Measurements from ENCODE around the gene DLX4. TPM values are rescaled to one million over a fixed set of nuclear protein-coding genes. Genes with fewer than 3 reads are reported as not detected.

Gene DLX4
- total RNA-seq, 1 experiment from 2014 or later = 1.6 TPM

DNA sequence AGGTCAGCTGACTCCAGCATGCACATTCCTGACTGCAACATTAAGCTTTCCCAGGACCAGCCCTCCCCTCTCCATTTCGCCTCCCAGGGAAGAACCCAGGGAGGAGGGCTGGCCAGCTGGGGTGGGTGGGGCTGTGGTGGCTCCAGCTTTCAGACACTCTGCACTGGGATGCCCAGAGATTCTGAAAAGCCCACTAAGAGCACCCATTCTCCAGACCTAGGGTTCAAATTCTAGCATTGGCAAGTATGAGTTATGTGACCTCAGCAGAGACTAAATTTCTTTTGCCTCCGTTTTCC is 18.2 kb downstream of the DLX4 start:
- no peak for DNase-seq (ENCODE audit: low spot score)

DNA sequence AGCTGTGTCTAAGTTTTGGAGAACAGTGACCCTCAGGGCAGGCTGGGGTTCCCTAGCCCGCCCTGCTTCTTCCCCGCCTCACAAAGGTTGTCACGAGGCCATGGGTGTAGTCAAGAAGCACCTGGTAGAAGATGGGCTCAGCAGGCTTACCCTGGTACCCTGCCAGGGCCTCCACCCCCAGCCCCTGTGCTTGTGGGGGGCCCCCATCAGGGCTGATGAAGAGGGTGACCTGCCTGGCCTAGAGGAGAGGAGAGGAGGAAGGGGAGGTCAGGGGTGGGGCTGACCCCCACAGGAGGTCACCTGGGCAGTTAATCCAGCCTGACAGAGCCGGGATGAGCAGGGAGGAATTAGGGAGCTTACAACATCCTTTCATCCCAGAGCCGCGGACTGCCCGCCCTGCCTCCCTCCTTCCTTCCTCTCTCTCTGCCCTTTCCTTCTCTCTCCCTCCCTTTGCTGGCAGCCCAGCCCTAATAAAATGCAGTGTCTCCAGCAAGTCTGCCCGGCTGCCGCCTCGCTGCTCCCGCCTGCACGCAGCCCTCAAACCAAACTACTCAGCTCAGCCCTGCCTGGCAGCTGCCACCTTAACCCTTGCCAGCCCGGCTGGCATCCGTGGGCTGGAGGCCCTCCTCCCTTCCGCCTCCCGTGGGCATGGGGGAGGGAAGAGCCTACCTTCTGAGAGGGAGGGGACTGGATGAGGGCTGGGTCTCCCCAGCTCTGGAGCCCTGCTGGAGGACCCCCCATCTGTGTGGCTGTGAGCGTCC is 18.9 kb downstream of the DLX4 start:
- peak; percentile 91 for DNase-seq (ENCODE audit: low spot score)

DNA sequence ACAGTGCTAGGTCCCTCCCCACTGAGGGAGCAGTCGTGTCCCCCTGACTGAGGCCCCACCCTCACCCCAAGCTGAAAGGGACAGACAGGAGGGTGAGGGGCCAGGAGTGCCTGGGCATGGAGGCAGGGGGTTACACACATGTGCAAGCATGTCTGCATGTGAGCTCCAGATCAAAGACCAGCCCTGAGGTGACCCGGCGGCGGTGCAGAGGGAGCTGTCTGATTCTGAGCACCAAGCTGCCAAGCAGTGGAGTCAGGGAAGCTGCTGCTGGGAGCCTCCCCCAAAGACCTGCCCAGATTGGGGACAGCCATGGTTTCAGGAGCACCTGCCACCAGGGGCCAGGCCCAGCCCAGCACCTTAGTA is 20.5 kb downstream of the DLX4 start:
- no peak for DNase-seq (ENCODE audit: low spot score)

DNA sequence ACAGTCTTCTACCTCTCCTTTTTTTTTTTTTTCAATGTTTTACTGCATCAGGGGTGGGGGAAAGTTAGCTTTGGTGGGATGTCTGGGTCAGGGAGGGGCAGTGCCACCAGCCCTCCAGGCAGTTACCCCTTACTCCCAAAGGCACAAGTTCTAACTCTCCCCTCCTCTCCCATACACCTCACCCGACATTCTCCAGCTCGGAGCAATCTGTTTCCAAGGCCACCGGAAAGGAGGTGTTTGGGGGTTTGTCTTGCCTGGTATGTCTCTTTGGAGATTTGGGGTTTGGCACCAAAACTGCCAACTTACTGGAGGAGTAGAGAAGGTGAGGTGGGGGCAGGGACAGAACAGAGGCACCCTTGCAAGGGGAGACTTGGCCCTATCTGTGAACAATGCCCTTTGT is 21.3 kb downstream of the DLX4 start:
- no peak for DNase-seq (ENCODE audit: low spot score)

DNA sequence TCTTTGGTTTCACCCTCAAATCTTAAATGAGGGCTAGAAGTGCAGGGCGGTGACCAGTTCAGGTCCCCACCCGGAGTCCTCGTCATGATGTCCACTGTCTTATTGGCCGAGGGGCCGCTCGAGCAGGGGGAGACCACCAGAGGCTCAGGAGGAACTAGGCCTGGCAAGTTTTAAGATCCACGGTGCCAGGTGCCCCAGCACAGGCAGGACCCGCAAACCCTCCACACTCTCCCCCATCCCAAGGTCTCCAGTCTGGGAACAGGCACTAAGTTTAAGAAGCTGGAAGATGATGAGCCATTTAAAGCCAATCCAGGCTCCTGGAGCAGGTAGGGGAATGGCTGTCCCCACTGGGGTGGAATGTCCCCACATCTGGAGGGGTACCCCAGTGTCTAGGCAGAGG is 21.9 kb downstream of the DLX4 start:
- no peak for DNase-seq (ENCODE audit: low spot score)

DNA sequence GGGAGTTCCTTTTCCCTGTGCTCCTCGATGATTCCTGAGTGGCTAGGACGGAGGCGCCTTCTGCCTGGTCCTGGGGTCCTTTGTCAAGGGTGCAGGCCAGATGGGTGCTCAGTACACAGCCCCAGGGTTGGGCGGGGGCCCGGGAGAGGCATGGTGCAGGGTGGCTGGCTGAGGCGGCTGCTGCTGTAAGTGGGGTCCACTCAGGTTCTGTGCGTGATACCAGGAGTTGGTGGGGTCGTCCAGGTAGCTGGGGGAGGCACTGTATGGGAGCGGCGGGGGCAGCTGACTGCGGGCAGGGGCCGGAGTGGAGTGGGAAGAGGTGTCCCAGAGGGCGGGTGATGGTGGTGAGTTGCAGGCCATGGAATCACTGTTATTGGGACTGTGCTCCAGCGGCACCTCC is 22.4 kb downstream of the DLX4 start:
- no peak for DNase-seq (ENCODE audit: low spot score)

DNA sequence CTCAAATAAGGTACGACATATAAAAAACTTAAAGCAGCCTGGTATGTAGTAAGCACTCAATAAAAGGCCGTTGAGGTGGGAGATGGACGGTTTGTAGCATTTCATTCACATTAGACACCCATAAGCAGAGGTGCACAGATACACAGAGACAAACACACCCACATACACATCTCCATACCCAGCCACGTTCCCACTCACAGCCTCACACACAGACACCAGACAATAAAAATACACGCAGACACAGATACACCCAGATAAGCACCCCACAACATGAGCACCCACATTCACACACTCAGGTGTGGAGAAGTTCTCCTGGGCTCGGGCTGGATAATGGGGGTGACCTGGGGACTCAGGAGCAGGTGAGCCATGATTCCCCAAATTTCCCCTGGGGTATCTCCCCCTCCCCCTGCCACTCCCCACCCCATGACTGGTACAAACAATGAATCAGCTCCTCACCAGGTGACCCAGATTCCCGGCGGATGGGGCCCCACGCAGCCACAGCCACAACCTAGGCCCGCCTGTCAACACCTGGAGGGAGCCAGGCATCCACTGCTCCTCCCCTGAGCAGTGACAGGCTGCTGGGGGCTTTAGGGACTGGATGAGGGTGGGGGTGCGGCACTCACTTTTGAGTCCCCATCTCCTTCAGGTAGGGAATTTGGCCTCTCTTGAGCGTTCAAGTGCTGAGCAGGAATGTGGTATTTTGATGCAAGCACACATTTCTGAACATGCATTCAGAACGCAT is 23.4 kb downstream of the DLX4 start:
- DNase-seq (ENCODE audit: low spot score) = no peak

DNA sequence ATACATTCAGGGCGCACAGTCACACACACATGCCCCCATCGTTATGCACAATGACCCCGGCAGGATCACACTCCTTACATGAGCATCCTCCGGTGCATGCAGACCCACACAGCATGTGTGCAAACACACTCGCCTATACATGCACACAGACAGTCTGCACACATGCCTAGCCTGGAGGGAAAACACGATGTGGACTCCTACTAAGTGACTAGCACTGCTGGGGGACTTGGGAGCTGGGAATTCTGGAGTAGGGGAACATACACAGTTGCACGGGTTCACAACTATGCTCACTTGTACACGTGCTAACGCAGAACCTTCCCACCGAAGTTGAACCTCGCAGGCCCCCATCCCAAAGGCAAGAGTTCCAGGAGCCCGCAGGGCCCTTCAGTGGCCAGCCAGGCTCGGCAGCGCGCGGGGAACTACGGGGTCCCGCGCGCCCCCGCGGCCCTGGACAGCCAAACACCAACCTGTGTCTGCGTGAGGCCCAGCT is 24.0 kb downstream of the DLX4 start:
- DNase-seq (ENCODE audit: low spot score) = no peak

DNA sequence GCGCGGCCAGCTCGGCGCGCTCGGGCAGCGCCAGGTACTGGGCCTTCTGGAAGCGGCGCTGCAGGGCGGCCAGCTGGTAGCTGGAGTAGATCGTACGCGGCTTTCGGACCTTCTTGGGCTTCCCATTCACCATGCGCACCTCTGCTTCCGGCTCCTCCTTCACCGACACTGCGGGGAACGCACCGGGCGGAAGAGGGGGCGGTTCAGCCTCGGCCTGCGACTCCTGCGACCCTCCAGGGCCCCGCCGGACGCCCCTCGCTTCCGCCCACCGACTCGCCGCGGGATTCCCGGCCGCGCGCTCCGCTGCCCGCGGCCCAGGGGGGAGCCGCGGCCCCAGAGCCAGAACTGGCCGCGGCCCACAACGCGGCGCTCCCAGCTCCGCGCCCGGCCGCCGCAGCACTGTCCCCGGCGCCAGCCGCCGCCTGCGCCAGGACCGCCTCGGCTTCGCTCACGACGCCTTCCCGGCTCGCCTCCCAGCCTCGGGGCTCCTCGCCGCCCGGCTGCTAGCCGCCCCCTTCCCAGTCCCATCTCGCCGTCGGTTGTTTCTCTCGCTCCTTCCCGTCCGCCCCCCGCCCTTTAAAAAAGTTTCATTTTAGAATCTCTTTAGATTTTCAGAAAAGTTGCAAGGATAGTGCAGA is 24.6 kb downstream of the DLX4 start:
- DNase-seq (ENCODE audit: low spot score) = no peak

DNA sequence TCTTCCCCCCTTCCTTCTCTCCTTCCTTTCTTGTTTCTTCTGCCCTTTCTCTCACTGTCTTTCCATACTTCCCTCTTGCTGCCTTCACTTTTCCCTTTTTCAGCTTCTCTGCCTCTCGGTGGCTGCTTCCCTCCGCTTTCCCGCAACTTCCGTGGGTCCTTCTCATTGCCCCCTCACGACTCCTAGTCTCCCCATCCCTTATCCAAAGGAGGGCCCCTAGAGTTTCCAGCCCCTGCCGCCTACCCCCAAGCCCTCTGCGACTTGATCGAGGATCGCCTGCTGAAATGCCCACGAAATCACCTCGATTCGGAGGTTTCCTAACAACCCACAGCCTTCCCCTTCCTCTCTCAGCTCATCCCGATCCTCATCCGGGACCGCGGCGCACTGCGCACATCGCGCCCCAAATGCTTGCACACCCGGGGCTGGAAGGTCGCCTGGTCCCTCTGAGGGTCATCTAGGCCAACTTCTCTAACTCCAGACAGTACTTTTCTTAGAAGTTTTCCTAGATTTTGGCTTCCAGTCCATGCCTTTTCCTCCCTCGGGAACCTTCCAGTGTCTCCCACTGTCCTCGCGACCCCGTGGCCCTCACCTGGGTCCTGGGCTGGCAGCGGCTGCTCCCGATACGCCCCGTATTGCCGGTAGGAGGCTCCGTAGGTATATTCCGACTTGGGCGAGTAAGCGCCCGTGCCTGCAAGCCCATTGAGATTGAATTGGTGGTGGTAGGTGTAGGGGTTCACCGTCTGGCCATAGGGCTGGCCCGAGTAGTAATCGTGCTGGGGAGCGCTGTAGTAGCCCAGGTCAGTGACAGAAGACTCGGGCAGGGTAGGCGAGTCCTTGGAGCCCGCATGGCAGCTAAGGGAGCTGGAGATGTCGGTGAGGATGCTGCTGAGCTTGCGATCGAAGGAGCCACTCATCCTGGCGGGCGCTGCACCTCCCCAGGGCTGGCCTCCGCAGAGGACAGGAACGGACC is 25.4 kb downstream of the DLX4 start:
- no peak for DNase-seq (ENCODE audit: low spot score)

DNA sequence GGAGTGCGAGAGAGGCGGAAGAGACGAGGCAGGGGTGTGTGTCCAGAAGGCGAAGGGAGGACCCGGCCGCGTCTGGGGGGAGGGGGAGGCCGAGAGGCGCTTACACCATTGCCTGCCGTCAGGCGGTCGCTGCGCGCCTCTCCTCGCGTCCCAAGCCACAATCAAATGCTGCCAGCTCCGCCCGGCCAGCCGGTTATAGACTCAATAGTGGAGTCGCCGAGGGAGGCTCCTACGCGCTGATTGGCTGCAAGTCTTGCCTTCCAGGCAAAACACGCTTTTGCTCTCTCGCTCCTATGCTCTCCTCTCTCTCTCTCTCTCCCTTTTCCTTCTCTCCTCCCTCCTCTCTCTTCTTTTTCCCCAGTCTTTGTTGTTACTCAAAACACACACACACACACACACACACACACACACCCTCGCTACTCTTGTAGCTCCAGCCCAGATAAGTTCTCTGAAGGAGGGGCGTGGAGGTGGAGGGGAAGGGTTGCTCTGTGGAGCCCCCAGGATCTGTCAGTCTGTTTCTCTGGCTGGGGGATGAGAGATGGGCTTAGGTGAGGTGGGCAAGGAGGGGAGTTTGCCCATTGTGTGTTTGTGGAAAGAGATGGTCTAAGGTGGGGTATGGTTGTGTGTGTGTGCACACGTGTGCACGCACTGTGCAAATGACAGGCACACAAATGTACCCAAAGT is 26.2 kb downstream of the DLX4 start, which contains the start of gene DLX3:
TSS of gene DLX3 (minus strand) at position 170 of the 684 bp plus-strand sequence. CDS start 226 bp downstream, outside the sequence.
- peak; percentile 79 for DNase-seq (ENCODE audit: low spot score)

DNA sequence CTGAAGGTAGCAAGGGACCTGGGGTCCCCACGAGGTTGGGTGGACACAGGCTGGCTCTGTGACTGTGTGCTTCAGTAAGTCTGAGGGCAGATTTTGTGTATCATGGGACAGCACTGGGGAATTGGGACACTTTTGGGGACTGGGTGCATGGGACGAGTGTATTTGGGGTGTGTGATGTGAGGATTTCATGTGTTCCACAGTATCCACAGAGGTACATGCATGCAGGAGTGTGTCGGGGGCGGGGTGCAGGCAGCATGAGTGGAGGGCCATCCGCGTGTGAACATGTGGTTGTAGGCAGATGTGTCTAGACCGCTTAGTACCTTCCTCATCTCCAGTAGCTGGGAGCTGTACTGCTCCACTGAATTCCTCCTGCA is 27.1 kb downstream of the DLX4 start:
- DNase-seq (ENCODE audit: low spot score) = peak; percentile 4

DNA sequence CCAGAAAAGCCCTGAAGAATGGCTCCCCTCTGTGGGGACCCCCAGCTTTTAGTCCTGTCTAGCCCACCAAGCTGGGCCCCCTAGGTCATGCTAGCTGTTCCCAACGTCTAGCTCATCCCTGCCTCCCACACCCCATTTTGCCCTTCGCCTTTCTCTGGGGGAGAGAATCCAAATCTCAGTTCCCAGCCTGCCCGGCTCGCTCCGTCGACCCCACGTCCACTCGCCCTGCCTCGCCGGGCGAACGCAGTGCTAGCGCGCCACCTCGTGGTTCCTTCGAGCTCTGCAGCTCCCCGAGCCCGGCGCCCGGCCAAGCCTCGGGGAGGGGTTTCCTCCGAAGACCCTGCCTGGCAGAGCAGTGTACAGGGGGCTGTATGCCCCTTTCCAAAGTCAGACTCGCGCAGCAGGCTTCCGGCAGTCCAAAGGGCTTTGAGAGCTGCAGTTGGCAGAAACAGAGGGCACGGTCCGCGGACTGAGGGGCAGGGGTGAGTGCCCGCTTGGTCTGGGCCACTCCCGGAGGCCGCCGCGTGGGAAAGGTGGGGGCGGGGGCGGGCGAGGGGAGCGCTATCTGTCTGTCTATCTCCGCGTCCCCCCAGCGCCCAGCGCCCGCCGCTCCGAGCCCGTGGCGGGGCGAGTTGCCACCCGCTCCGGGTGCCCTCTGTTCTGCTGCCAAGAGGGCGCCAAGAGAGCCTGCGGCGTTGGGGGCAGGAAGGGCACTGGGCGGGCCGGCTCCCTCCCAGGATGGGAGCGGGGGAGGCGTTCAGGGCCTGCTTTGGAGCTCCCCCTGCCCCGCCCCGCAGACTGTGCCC is 27.7 kb downstream of the DLX4 start:
- DNase-seq (ENCODE audit: low spot score) = peak; percentile 47

DNA sequence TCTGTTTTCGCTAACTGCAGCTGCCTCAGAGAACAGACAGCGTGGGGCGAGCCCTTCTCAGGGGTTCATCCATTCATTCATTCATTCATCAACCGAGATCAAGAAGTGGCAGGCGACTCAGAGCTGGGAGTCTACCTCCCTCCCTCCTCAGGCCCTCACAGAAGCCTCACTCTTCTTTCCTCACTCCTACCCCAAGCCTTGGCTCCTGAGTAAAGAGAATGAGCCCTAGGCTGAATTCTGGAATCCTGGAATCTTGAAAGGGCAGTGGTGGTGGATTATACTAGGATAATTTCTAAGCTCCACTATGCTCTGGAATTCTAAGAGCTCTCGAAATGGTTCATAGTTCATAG is 28.3 kb downstream of the DLX4 start:
- DNase-seq (ENCODE audit: low spot score) = peak; percentile 11

DNA sequence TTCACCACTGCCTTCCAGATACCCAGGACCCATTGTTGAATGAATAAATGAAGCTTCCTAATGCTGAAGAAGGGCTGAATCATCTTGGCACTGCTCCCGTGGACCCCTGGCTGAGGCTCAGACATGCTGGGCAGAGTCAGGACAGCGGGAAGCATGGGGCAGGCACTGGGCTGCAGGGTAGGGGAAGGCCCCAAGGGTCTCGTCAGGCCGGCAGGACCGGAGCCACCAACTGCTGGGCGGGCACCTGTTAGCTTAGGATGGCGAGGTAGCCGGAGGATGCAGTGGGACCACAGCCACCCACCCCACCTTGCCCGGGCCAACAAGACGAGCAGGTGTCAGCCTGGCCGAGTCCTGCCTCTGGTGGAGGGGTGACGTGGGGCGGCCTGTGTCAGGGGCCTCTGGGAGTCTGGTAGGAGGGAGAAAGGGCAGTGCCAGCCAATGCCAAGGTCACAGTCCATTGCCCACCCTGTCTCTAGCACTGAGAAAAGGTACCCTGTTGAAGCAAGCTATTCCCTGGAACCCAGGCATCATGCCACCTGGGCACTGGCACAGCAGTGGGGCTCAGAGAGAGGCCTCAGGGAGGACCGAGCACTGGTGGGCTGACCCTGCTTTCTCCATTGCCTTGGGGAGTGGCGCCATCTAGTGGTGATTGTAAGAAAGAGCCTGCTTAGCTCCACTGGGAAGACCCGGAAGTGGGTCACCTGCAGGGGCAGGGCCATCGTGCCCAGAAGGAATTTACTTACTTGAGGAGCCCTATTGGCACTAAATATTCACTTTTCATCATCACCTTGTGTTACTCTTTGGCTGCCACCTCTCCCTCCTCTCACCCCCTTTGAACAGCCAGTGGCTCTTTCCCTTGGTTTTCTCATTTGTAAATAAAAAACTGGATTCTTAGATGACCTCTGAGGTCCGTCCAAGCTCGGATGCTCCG is 29.0 kb downstream of the DLX4 start:
- peak; percentile 93 for DNase-seq (ENCODE audit: low spot score)

DNA sequence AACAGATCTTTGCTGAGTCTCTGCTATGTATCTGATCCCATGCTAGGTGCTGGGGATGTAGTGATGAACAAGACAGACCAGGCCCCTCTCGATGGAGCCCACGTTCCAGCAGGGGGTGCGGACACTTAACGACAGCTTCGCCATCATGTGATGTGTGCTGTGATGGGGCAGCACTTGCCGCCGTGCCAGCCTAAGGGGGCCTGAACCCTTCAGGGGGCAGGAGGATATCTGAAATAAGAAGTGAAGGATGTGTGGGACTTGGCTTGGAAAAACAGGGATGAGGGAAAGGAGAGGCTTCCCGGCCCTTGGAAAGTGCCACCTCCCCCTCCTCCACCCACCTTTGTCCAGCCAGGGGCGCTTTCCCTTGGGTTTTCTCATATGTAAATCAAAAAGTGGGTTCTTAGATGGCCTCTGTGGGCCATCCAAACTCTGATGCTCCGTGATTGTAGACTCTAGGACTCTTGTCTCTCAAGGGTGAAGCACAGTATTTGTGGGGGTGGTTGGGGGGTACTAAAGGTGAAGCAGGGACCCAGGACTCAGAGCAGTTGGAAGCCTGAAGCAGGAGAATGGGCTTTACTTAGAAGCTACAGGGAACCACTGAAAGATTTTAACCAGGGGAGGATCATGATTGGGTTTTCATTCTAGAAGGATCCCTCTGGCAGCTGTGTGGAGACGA is 30.0 kb downstream of the DLX4 start:
- peak; percentile 2 for DNase-seq (ENCODE audit: low spot score)

DNA sequence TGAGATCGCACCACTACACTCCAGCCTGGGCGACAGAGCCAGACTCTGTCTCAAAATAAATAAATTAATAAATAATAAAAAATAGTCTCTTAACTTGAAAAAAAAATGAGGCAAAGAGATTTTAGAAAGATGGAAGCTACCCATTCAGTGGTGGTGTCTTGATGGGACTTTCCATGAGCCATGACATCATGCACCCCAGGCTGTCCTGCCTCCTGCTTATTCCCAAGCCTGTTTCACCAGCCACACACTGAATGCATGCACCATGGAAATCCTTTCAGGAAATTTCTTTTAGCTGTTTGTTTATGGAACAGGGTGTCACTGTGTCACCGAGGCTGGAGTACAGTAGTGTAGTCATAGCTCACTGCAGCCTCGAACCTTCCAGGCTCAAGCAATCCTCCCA is 34.9 kb downstream of the DLX4 start:
- no peak for DNase-seq (ENCODE audit: low spot score)

DNA sequence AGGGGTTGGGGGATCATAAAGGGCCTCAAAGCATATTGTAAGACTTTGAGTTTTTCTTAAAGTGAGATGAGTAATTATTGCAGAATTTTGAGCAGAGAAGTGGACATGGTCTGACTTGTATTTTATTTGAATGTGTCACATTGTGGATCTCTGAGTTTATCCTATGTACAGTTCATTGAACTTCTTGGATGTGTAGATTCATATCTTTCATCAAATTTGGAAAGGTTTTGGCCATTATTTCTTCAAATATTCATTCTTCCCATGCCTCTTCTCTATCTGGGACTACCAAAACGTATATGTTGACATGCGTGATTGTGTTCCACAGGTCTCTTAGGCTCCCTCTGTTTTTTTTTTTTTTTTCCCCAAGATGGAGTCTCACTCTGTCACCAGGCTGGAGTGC is 40.3 kb downstream of the DLX4 start:
- DNase-seq (ENCODE audit: low spot score) = no peak

DNA sequence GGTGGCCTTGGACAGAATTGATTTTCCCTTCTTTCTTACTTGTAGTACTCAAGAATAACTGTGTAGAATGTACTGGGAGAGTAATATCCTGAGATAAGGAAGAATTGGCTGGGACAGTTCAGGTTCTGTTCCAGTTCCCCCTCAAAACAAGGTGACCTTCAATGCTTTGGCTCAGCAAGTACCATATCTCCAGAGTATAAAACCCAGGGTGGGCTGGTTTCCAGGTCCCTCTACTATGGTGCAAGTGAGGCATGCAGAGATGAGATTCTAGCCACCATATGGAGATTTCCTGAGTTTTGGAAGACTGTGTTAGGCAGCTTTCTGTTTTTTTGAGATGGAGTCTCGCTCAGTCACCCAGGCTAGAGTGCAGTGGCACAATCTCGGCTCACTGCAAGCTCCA is 44.1 kb downstream of the DLX4 start:
- no peak for DNase-seq (ENCODE audit: low spot score)

All from H4 (cell line).